ENCODE measurements around the gene TRO.

Gene TRO

DNA sequence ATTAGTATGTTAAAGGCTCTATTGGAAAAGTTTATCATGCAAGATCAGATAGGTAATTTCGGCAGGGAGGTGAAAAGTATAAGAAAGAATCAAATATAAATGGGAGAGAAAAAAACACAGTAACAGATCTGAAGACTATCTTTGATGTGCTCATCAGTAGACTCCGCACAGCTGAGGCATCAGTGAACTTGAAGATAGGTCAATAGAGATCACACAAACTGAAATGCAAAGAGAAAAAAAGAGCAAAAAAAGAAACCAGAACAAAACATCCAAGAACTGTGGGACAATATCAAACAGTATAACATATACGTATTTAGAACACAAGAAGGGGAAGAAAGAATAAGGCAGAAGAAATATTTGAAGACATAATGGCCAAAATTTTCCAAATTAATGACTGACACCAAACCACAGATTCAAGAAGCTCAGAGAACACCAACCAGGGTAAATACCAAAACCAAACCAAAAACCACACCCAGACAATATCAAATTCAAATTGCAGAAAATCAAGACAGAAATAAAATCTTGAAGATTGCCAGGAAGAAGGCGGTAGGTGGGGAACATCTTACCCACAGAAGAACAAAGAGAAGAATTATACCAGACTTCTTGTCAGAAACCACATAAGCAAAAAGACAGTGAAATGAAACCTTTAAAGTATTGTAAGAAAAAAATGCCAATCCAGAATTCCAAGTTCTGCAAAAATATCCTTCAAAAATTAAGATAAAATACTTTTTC is 44.3 kb downstream of the TRO start:
- DNase-seq (ENCODE audit: low read depth, low spot score), result no peak

DNA sequence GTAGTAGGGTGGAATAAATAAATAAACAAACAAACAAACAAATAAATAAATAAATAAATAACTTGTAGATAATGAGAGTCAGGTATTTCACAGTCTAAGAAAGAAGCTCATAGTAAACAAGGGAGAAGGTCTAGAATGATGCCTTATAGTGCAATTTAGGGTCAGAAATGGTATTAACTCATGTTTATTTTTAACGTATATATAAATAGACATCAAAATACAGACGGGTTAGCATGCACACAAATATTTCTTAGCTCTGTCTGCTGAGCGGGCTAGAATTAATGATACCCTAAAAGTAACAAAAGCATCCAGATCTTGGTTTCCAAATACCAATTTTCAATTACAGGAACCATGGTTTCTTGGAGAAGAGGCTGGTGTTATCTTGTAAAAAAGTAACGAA is 56.8 kb downstream of the TRO start:
- DNase-seq (ENCODE audit: low read depth, low spot score), result no peak

DNA sequence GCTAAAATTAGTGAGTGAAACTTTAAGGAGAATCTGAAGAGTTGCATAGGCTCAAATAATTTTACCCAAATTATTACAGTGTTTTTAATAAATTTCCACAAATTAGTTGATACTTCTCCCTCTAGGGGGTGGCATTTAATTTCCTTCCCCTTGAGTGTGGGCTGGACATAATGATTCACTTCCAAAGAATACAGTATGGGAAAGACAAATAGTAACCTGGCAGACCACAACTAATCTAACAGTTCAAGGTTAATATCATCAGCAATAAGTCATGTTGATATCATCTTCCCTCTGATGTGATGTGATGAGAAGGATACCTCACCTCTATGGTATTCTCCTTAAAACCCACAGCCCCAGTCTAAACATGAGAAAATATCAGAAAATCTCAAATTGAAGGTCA is 57.8 kb downstream of the TRO start:
- DNase-seq (ENCODE audit: low read depth, low spot score), result no peak

DNA sequence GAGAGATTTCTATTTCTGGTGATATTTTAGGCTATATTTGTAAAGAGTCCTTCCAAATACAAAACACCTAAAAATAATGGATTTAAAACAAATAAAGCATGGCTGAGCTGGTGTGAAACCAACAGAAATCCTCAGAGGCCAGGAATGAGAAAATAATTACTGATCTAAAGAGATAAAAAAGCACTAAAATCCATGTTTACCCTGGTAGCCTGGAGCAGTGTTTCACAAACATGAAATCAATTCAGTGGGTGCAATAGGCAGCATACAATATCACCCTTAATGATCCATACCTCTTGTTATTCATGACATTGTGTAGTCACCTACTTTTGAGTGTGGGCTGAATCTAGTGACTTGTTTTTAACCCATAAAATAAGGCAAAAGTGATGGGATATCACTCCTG is 58.8 kb downstream of the TRO start:
- no peak for DNase-seq (ENCODE audit: low read depth, low spot score)

DNA sequence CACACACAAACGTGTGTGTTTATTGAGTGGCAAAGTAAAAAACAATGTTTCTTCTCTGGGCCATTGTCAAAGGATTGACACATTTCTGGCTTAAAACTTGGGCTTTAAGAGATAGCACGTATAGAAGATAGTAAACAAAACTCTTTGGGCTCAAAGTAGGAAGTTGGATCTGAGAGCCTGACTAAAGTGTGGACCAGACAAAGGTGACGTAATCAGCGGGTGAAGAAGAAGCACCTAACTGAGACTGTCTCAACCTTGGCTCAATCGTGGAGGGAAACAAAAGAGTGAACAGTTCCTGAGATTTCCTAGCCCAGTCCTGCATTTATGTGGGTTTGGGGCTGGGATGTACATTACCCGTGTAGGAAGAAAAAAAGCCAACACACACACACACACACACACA is 59.7 kb downstream of the TRO start:
- no peak for DNase-seq (ENCODE audit: low read depth, low spot score)
